Lower lobe of right lung (tissue), 2 donors: Measurements from ENCODE around the gene ZFYVE28. TPM values are rescaled to one million over a fixed set of nuclear protein-coding genes. Genes with fewer than 3 reads are reported as not detected.
"Not testable (repeated sequence)": the region's sequence is repeated elsewhere in the genome, so short reads cannot be mapped to it uniquely, and the experiment has no call there.

ENCODE experiments used
- ATAC-seq, 2 donors: fragments of 200-7000 bp; cut with Tn5 transposase; one replicate each; pipeline ENCODE4 v1.9.1; 2020 to 2022; ENCODE audit warnings: mild to moderate bottlenecking in 2 of 2, moderate library complexity in 2 of 2
- DNase-seq: peaks from one replicate; pipeline ENCODE4 v3.0.0-alpha.2; 2020
- H3K27ac ChIP-seq: fragments of 200-600 bp; one replicate; pipeline ENCODE4 v1.8.0; 2022
- H3K27me3 ChIP-seq: fragments of 200-600 bp; one replicate; pipeline ENCODE4 v1.8.0; 2022; ENCODE audit warnings: low read depth
- H3K36me3 ChIP-seq: fragments of 200-600 bp; one replicate; pipeline ENCODE4 v1.8.0; 2022; ENCODE audit warnings: mild to moderate bottlenecking
- H3K4me1 ChIP-seq: fragments of 200-600 bp; one replicate; pipeline ENCODE4 v1.8.0; 2022
- H3K4me3 ChIP-seq: fragments of 200-600 bp; one replicate; pipeline ENCODE4 v1.8.0; 2022; ENCODE audit warnings: mild to moderate bottlenecking
- H3K9me3 ChIP-seq: fragments of 200-600 bp; one replicate; pipeline ENCODE4 v1.8.0; 2022
- CTCF ChIP-seq: fragments of 200-600 bp; IDR thresholded peaks from one replicate; pipeline ENCODE4 v1.8.0; 2022; ENCODE audit warnings: antibody characterized with exemption, mild to moderate bottlenecking
- intact Hi-C: fragments of 100-400 bp; cut with DNase I; formaldehyde crosslinking; loops from one replicate; pipeline ENCODE4 v1.11.0; 2022
- total RNA-seq: library from RNA; stranded (reverse); fragmentation: NEBNext Ultra II Directional; extraction: Animal tissue kit (Norgen Biotek cat#: 25700); gene quantifications from one replicate; pipeline ENCODE4 v1.2.1, GENCODE V29; 2021
- donor health status: DM: no; HTN: yes; CAD: no; lungs with severe emphysema.

The ZFYVE28 gene
- total RNA-seq, 1 donor from 2014 or later: 12.9 TPM

GRCh38 chr4:2387218-2387617 is 31.2 kb downstream of the ZFYVE28 start:
- Histone ChIP-seq H3K36me3 (no peaks in the 10 kb centered on the region), H3K9me3 (no peaks in the 10 kb centered on the region), H3K27ac (no peak overlapping the region), H3K4me3 (no peak overlapping the region), H3K27me3 (no peaks in the 10 kb centered on the region), H3K4me1 (peaks cover 10% of the 10 kb centered on the region)
- TF ChIP-seq CTCF: no peak
- ATAC-seq: no peak
- no peak for DNase-seq
- intact Hi-C loops: no loop called here

GRCh38 chr4:2386717-2387116 is 31.7 kb downstream of the ZFYVE28 start:
- no peaks in the 10 kb centered on the region for H3K36me3 ChIP-seq
- intact Hi-C loops: no loop called here
- peaks cover 10% of the 10 kb centered on the region for H3K4me1 ChIP-seq
- no peak for ATAC-seq
- no peak overlapping the region for H3K27ac ChIP-seq
- no peak for DNase-seq
- H3K27me3 ChIP-seq: no peaks in the 10 kb centered on the region
- no peaks in the 10 kb centered on the region for H3K9me3 ChIP-seq
- H3K4me3 ChIP-seq: no peak overlapping the region
- no peak for TF ChIP-seq CTCF

- ATAC-seq (no peak), DNase-seq (no peak)
- H3K27ac ChIP-seq: no peak overlapping the region
- intact Hi-C loops: no loop called here
- H3K4me1 ChIP-seq: peaks cover 10% of the 10 kb centered on the region
- H3K27me3 ChIP-seq: no peaks in the 10 kb centered on the region
- no peak overlapping the region for H3K4me3 ChIP-seq
- no peaks in the 10 kb centered on the region for H3K36me3 ChIP-seq
- no peaks in the 10 kb centered on the region for H3K9me3 ChIP-seq
- no peak for TF ChIP-seq CTCF
Observed at GRCh38 chr4:2385516-2385915, 32.9 kb downstream of the ZFYVE28 start.

DNA sequence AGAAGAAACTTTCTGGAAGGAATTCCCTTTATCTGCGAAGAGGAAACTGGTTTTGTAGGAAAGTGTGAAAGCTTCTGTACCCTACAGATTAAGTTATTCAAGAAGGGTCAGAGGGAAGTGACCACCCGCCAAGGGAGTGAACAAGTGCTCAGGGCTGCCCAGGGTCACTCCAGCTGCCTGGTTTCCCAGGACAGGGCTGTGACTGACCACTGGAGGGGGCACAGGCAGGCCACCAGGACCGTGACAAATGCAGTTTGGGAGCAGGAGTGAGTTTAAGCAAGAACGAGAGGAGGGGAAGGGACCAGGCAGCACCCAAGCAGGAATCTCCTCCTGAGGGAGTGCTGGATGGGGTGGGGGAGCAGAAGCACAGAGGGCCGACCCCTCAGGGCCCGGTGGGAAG is 34.2 kb downstream of the ZFYVE28 start:
- peaks cover 10% of the 10 kb centered on the region for H3K4me1 ChIP-seq
- H3K36me3 ChIP-seq: no peaks in the 10 kb centered on the region
- no peak for TF ChIP-seq CTCF
- ATAC-seq: peak in 1 of 2 donors; percentile 14
- intact Hi-C loops: no loop called here
- H3K9me3 ChIP-seq: no peaks in the 10 kb centered on the region
- no peaks in the 10 kb centered on the region for H3K27me3 ChIP-seq
- no peak overlapping the region for H3K27ac ChIP-seq
- no peak for DNase-seq
- no peak overlapping the region for H3K4me3 ChIP-seq

DNA sequence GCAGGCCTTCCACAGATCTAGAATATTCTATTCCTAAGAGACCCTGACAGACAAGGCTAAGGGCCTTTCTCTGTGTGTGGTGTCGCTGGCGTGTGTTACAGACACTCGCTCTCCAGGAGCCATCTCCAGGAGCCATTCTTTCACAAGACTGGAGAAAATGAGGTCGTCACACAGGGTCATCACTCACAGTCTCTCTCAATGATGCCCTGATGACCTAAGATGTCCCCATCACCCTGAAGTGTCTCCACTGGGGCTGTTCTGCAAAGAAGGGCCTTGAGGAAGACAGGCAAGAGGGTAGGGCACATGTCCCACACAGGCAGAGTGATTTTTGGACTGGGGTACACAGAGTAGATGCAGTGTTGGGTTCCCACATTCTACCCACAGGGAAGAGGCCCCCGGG is 34.7 kb downstream of the ZFYVE28 start:
- TF ChIP-seq CTCF: no peak
- Histone ChIP-seq H3K36me3 (no peaks in the 10 kb centered on the region), H3K9me3 (no peaks in the 10 kb centered on the region), H3K27me3 (no peaks in the 10 kb centered on the region), H3K27ac (no peak overlapping the region), H3K4me3 (no peak overlapping the region), H3K4me1 (peaks cover 5% of the 10 kb centered on the region)
- DNase-seq (no peak), ATAC-seq (no peak)
- intact Hi-C loops: no loop called here

GRCh38 chr4:2383220-2383631 is 35.2 kb downstream of the ZFYVE28 start:
- ATAC-seq, H3K4me1 ChIP-seq, H3K36me3 ChIP-seq, H3K27ac ChIP-seq, intact Hi-C loops, H3K9me3 ChIP-seq, H3K27me3 ChIP-seq, DNase-seq, H3K4me3 ChIP-seq: not testable (repeated sequence)

- H3K9me3 ChIP-seq, H3K27me3 ChIP-seq, H3K27ac ChIP-seq, ATAC-seq, H3K4me1 ChIP-seq, H3K36me3 ChIP-seq, H3K4me3 ChIP-seq, intact Hi-C loops, DNase-seq: not testable (repeated sequence)
Observed at GRCh38 chr4:2382769-2383202, 35.7 kb downstream of the ZFYVE28 start.

GRCh38 chr4:2380589-2380988 is 37.9 kb downstream of the ZFYVE28 start:
- H3K36me3 ChIP-seq, H3K4me3 ChIP-seq, H3K27me3 ChIP-seq, intact Hi-C loops, H3K27ac ChIP-seq, ATAC-seq, H3K9me3 ChIP-seq, H3K4me1 ChIP-seq, DNase-seq: not testable (repeated sequence)
